Measurements from ENCODE around the gene HOXD11. TPM values are rescaled to one million over a fixed set of nuclear protein-coding genes. Genes with fewer than 3 reads are reported as not detected.
A peak's percentile ranks its signal among the peaks of the same experiment; 100 is the strongest.

The HOXD11 gene
- total and polyA plus RNA-seq, 2 of the 13 experiments (the other 11 are each of a cell fraction or from before 2014, with no cell fraction given), result not detected

GRCh38 chr2:176122683-176123410 is 15.8 kb downstream of the HOXD11 start, which contains the start of gene HOXD9 (continued):
- TF ChIP-seq, protein P1, sequence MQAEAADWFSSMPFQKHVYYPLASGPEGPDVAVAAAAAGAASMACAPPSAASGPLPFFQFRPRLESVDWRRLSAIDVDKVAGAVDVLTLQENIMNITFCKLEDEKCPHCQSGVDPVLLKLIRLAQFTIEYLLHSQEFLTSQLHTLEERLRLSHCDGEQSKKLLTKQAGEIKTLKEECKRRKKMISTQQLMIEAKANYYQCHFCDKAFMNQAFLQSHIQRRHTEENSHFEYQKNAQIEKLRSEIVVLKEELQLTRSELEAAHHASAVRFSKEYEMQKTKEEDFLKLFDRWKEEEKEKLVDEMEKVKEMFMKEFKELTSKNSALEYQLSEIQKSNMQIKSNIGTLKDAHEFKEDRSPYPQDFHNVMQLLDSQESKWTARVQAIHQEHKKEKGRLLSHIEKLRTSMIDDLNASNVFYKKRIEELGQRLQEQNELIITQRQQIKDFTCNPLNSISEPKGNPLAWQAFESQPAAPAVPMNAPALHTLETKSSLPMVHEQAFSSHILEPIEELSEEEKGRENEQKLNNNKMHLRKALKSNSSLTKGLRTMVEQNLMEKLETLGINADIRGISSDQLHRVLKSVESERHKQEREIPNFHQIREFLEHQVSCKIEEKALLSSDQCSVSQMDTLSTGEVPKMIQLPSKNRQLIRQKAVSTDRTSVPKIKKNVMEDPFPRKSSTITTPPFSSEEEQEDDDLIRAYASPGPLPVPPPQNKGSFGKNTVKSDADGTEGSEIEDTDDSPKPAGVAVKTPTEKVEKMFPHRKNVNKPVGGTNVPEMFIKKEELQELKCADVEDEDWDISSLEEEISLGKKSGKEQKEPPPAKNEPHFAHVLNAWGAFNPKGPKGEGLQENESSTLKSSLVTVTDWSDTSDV (CRISPR knock-in tag; IDR thresholded peaks at IDR 0.05), result no peak
- TF ChIP-seq CC2D1A (CRISPR knock-in tag; IDR thresholded peaks at IDR 0.05), result no peak

DNA sequence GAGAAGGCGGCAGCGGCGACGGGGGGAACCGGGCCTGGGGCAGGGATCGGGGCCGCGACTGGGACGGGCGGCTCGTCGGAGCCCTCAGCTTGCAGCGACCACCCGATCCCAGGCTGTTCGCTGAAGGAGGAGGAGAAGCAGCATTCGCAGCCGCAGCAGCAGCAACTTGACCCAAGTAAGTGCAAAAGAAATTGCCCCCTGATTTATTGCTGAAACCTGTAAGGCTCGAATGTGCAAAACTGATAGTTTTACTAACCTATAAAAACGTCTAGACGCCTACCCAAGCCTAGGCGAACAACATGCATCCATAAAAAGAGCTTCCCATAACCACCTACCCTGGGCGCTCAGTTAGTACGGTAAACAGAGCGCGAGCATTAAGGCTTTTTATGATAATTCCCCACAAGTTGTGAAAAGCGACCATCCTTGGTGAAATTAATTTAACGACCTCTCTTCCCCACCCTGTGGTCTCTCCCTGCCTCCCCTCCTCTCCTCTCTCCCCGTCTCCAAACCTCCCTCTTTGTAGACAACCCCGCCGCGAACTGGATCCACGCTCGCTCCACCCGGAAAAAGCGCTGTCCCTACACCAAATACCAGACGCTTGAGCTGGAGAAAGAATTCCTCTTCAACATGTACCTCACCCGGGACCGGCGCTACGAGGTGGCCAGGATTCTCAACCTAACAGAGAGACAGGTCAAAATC is 16.5 kb downstream of the HOXD11 start:
- Histone ChIP-seq H3K27ac (ENCODE audit: extremely low read length, insufficient read depth, low read length) (no peak overlapping the region), H2AFZ (ENCODE audit: low read length) (no peak overlapping the region), H3K27me3 (ENCODE audit: control insufficient read depth in 1 of 2, insufficient read depth in 2 of 2, low read length in 2 of 2) (peaks cover 20 to 92% of the 10 kb centered on the region in 2 experiments), H3K79me2 (ENCODE audit: insufficient read depth, low read length) (no peaks in the 10 kb centered on the region), H3K36me3 (replicated peaks in 1 of 2; ENCODE audit: control insufficient read depth in 1 of 2, insufficient read depth in 2 of 2, low read length in 2 of 2) (no peaks in the 10 kb centered on the region), H3K9ac (ENCODE audit: insufficient read depth, low read depth, low read length) (no peak overlapping the region), H3K4me2 (ENCODE audit: low read depth, low read length) (no peak overlapping the region), H3K9me3 (ENCODE audit: low read length) (no peaks in the 10 kb centered on the region), H4K20me1 (ENCODE audit: insufficient read depth, low read length) (no peaks in the 10 kb centered on the region; the same call in 1 of the 2 replicates), H3K4me1 (ENCODE audit: insufficient read depth, low read length) (no peaks in the 10 kb centered on the region), H3K4me3 (replicated peaks in 1 of 3; ENCODE audit: insufficient read depth in 1 of 3, low read depth in 2 of 3, low read length in 3 of 3) (no peak overlapping the region)
- in situ Hi-C loops (cut with HindIII; ENCODE audit: extremely low pct_ligation_motif_present, low pct_unique_long_range_greater_than_20kb) (no loop called here), intact Hi-C loops (cut with micrococcal nuclease; ENCODE audit: unreplicated experiment) (no loop called here)
- FAIRE-seq (no peak), ATAC-seq (no peak), DNase-seq (ENCODE audit: low spot score) (no peak)
- ChIA-PET CTCF (ENCODE audit: low intra/inter-chr PET ratio, low total read pairs) (no interaction called here), POLR2A (no interaction called here)
- WGBS (ENCODE audit: low lambda C conversion rate), result 15% methylated on average over 38 of the region's 40 CpGs
- no peak for TF ChIP-seq TEAD3 (CRISPR knock-in tag; optimal IDR thresholded peaks at IDR 0.05; ENCODE audit: borderline replicate concordance)
- peak; percentile 96 for TF ChIP-seq EZH2 (conservative IDR thresholded peaks at IDR 0.05; ENCODE audit: low read depth, low read length)
- BruUV-seq (replicated peaks), result no TSS peak
